B cell (primary cell): ENCODE data around the gene VNN1. TPM values are rescaled to one million over a fixed set of nuclear protein-coding genes. Genes with fewer than 3 reads are reported as not detected.

Experiments
- ATAC-seq: fragments of 200-7000 bp; cut with Tn5 transposase; one replicate; pipeline ENCODE4 v1.10.0; 2021; ENCODE audit warnings: low read depth, mild to moderate bottlenecking, moderate number of reproducible peaks, moderate library complexity
- CTCF ChIA-PET: fragments of 350-600 bp; sonication (Branson Sonifier 250); formaldehyde crosslinking; loops from one replicate; lab custom pipeline; 2021; ENCODE audit warnings: antibody characterized with exemption, inconsistent platforms; lab: Charles Lee
- POLR2A ChIA-PET: fragments of 350-600 bp; sonication (Branson Sonifier 250); formaldehyde crosslinking; loops from one replicate; lab custom pipeline; 2021; ENCODE audit warnings: antibody characterized with exemption; lab: Charles Lee
- DNase-seq: peaks from one replicate; pipeline ENCODE4 v3.0.0; 2013
- H2AFZ ChIP-seq: 2 replicates; pipeline ENCODE4 v1.6.1; 2012; ENCODE audit warnings: mild to moderate bottlenecking, low read depth, low read length; ENCODE audit not compliant: insufficient read depth, poor library complexity, severe bottlenecking
- H3K27ac ChIP-seq, 2 donors: 1 replicate in 1 of 2; 2 replicates in 1 of 2; pipeline ENCODE4 v1.5.1; 2012 to 2013; ENCODE audit warnings: low read length in 2 of 2, mild to moderate bottlenecking in 2 of 2, moderate library complexity in 1 of 2
- H3K27me3 ChIP-seq, 4 experiments: fragments of 200-600 bp in 1 of 4; sonication (generic) in 1 of 4; replicated peaks in 1 of 4; 1 replicate in 2 of 4; 2 replicates in 2 of 4; pipeline versions ENCODE4 v1.6.1 to v1.7.0; 2013 to 2016; ENCODE audit warnings: low read length in 3 of 4, mild to moderate bottlenecking in 2 of 4, mixed read lengths in 1 of 4, moderate library complexity in 1 of 4; ENCODE audit not compliant: insufficient read depth in 4 of 4, control insufficient read depth in 3 of 4; ENCODE audit errors: control extremely low read depth in 1 of 4
- H3K36me3 ChIP-seq, 2 experiments: replicated peaks in 1 of 2; 1 replicate in 1 of 2; 2 replicates in 1 of 2; pipeline versions ENCODE4 v1.6.1 to v1.7.1; 2013; ENCODE audit warnings: low read length in 1 of 2; ENCODE audit not compliant: insufficient read depth in 2 of 2, control insufficient read depth in 1 of 2; ENCODE audit errors: control extremely low read depth in 1 of 2, extremely low read depth in 1 of 2
- H3K4me1 ChIP-seq, 2 donors: fragments of 200-600 bp in 1 of 2; sonication (generic) in 1 of 2; 1 replicate in 1 of 2; 2 replicates in 1 of 2; pipeline versions ENCODE4 v1.5.1 to v1.6.1; 2013 to 2017; ENCODE audit warnings: low read length in 2 of 2; ENCODE audit not compliant: control insufficient read depth in 2 of 2, insufficient read depth in 2 of 2
- H3K4me2 ChIP-seq: replicated peaks from 2 replicates; pipeline ENCODE3; 2012; ENCODE audit warnings: mild to moderate bottlenecking, low read depth, low read length; ENCODE audit not compliant: poor library complexity, severe bottlenecking
- H3K4me3 ChIP-seq, 5 experiments: fragments of 200-600 bp in 1 of 5; sonication (generic) in 1 of 5; 1 replicate in 3 of 5; 2 replicates in 2 of 5; pipeline versions ENCODE4 v1.5.1 to v1.7.0; 2011 to 2016; ENCODE audit warnings: low read length in 4 of 5, mild to moderate bottlenecking in 4 of 5, low read depth in 2 of 5, control low read depth in 1 of 5, moderate library complexity in 1 of 5; ENCODE audit not compliant: insufficient read depth in 1 of 5; ENCODE audit errors: control extremely low read depth in 1 of 5, extremely low read depth in 1 of 5
- H3K79me2 ChIP-seq: fragments of 200-600 bp; sonication (generic); one replicate; pipeline ENCODE4 v1.6.0; 2016; ENCODE audit warnings: low read length; ENCODE audit not compliant: control insufficient read depth, insufficient read depth
- H3K9ac ChIP-seq: fragments of 200-600 bp; sonication (generic); 2 replicates; pipeline ENCODE4 v1.6.1; 2017; ENCODE audit warnings: mild to moderate bottlenecking, low read length, moderate library complexity
- H3K9me3 ChIP-seq, 3 donors: one replicate each; pipeline versions ENCODE4 v1.6.1 to v1.7.1; 2013; ENCODE audit warnings: low read length in 2 of 3; ENCODE audit not compliant: control insufficient read depth in 2 of 3, insufficient read depth in 1 of 3; ENCODE audit errors: control extremely low read depth in 1 of 3
- H4K20me1 ChIP-seq: 2 replicates; pipeline ENCODE4 v1.6.0; 2012; ENCODE audit warnings: mild to moderate bottlenecking, low read length; ENCODE audit not compliant: insufficient read depth, control insufficient read depth, poor library complexity, severe bottlenecking
- H3K27ac Mint-ChIP-seq: one replicate; pipeline ENCODE4 v1.8.0; 2021; ENCODE audit warnings: mixed read lengths
- H3K27me3 Mint-ChIP-seq: one replicate; pipeline ENCODE4 v1.8.0; 2021; ENCODE audit warnings: mixed read lengths
- H3K4me1 Mint-ChIP-seq: one replicate; pipeline ENCODE4 v1.8.0; 2021; ENCODE audit warnings: mixed read lengths
- H3K4me3 Mint-ChIP-seq: one replicate; pipeline ENCODE4 v1.8.0; 2021; ENCODE audit warnings: mixed read lengths
- H3K9me3 Mint-ChIP-seq: one replicate; pipeline ENCODE4 v1.8.0; 2022; ENCODE audit warnings: mixed read lengths; ENCODE audit not compliant: insufficient read depth
- EZH2 ChIP-seq: IDR thresholded peaks from 2 replicates; pipeline ENCODE4 v1.6.1; 2012; ENCODE audit warnings: borderline replicate concordance, low read depth, mild to moderate bottlenecking, moderate library complexity, low read length; ENCODE audit not compliant: insufficient read depth, poor library complexity, severe bottlenecking
- WGBS: methylation state at CpG from one replicate; pipeline ENCODE4 v1.1.5; 2013; ENCODE audit warnings: missing lambda C conversion rate; ENCODE audit not compliant: insufficient coverage; 5-methylcytosine and 5-hydroxymethylcytosine counted together
- intact Hi-C: fragments of 100-400 bp; cut with micrococcal nuclease; formaldehyde crosslinking; loops from one replicate; pipeline ENCODE4 v1.10.0; 2022
- polyA plus RNA-seq: library from polyadenylated mRNA; depleted of rRNA; stranded (reverse); fragments of >200 nt; gene quantifications from 2 replicates; pipeline ENCODE4 v1.2.3, GENCODE V29; 2012
- total RNA-seq, 2 donors: library from RNA; stranded (reverse); fragments of 120-200 nt in 1 of 2; gene quantifications; 1 replicate in 1 of 2; 2 replicates in 1 of 2; pipeline versions ENCODE4 v1.2.3 to v1.2.4, GENCODE V29; 2013 to 2022
- TF ChIP-seq, protein P1 (sequence below): fragments of 200-600 bp; IDR thresholded peaks from one replicate; pipeline ENCODE4 v1.8.0; 2022; ENCODE audit warnings: antibody characterized with exemption, mild to moderate bottlenecking

VNN1 gene
- total and polyA plus RNA-seq, 2 donors (not counting 1 experiment from before 2014, with no cell fraction given), result 0.04 TPM; not detected in 1

DNA sequence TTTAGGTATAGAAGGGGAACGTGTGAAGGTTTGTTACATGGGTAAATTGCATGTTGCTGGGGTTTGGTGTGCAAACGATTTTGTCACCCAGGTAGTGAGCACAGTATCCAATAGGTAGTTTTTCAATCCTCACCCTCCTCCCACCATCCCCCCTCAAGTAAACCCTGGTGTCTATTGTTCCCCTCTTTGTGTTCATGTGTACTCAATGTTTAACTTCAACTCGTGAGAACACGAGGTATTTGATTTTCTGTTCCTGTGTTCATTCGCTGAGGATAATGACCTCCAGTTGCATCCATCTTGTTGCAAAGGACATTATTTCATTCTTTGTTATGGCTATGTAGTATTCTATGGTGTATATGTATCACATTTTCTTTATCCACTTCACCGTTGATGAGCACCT is 11.6 kb upstream of the VNN1 start:
- ChIA-PET CTCF (interaction anchor here (1.2 kb wide), 1 partner anchor 445 kb away, joined by 3 read pairs; no protein-coding TSS in a partner anchor), POLR2A (no interaction called here)
- Mint-ChIP-seq H3K9me3 (no peaks in the 10 kb centered on the region), H3K27ac (no peak overlapping the region), H3K4me1 (peaks cover 11% of the 10 kb centered on the region), H3K27me3 (no peaks in the 10 kb centered on the region), H3K4me3 (no peak overlapping the region)
- Histone ChIP-seq H3K4me2 (no peak overlapping the region), H3K27ac (no peak overlapping the region), H3K9me3 (no peaks in the 10 kb centered on the region), H2AFZ (no peak overlapping the region), H3K4me1 (peaks cover 2 to 5% of the 10 kb centered on the region in 2 donors), H3K4me3 (no peak overlapping the region), H3K27me3 (no peaks in the 10 kb centered on the region), H3K36me3 (peaks cover 0 to 3% of the 10 kb centered on the region in 2 experiments), H3K79me2 (no peaks in the 10 kb centered on the region), H3K9ac (no peak overlapping the region), H4K20me1 (no peaks in the 10 kb centered on the region)
- ATAC-seq, result no peak
- DNase-seq, result no peak
- intact Hi-C loops, result no loop called here
- no CpG with 5 or more reads among the region's 6 CpGs for WGBS
- TF ChIP-seq, protein P1, sequence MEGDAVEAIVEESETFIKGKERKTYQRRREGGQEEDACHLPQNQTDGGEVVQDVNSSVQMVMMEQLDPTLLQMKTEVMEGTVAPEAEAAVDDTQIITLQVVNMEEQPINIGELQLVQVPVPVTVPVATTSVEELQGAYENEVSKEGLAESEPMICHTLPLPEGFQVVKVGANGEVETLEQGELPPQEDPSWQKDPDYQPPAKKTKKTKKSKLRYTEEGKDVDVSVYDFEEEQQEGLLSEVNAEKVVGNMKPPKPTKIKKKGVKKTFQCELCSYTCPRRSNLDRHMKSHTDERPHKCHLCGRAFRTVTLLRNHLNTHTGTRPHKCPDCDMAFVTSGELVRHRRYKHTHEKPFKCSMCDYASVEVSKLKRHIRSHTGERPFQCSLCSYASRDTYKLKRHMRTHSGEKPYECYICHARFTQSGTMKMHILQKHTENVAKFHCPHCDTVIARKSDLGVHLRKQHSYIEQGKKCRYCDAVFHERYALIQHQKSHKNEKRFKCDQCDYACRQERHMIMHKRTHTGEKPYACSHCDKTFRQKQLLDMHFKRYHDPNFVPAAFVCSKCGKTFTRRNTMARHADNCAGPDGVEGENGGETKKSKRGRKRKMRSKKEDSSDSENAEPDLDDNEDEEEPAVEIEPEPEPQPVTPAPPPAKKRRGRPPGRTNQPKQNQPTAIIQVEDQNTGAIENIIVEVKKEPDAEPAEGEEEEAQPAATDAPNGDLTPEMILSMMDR, result no peak

DNA sequence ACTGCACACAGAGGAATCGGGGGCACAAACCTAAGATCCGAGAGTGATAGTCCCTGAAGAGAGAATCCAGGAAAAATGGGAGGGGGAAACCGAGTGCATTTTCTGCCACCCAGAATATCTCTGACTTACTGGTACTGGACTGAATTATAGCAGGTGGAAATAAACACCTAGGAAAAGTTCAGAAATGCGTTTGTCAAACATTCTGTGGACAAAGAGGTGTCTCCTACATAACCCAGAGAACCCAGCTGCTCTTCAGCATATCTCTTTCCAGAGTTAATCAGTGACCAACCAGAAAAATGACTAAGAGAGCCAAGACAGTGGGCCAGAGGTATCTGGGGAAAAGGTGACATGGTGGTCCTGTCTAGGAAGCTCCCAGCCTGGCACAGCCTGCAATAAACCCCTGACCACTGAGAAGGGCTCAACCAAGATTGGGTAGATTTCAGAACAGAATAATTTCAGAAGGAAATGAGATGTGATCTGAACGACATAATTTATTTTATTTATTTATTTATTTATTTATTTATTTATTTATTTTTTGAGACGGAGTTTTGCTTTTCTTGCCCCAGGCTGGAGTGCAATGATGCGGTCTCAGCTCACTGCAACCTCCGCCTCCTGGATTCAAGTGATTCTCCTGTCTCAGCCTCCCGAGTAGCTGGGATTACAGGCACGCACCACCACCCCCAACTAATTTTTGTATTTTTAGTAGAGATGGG is 6.0 kb upstream of the VNN1 start:
- WGBS, result no CpG with 5 or more reads among the region's 10 CpGs
- H3K4me3 Mint-ChIP-seq, result no peak overlapping the region
- Histone ChIP-seq H2AFZ (no peak overlapping the region), H3K79me2 (no peaks in the 10 kb centered on the region), H3K4me3 (no peak overlapping the region), H3K27ac (no peak overlapping the region), H3K36me3 (peaks cover 0 to 3% of the 10 kb centered on the region in 2 experiments), H3K4me1 (no peaks in the 10 kb centered on the region), H3K27me3 (peaks cover 0 to 6% (median 0%) of the 10 kb centered on the region in 4 experiments), H3K9me3 (no peaks in the 10 kb centered on the region), H3K9ac (no peak overlapping the region), H4K20me1 (no peaks in the 10 kb centered on the region), H3K4me2 (no peak overlapping the region)
- no peak for DNase-seq
- peaks cover 2% of the 10 kb centered on the region for H3K27me3 Mint-ChIP-seq
- TF ChIP-seq EZH2, result no peak
- TF ChIP-seq, protein P1, result no peak
- ATAC-seq, result no peak
- H3K27ac Mint-ChIP-seq, result no peak overlapping the region
- intact Hi-C loops, result no loop called here
- no peaks in the 10 kb centered on the region for H3K4me1 Mint-ChIP-seq
- no peaks in the 10 kb centered on the region for H3K9me3 Mint-ChIP-seq
- CTCF ChIA-PET, result interaction anchor here (1.1 kb wide), 1 partner anchor 46 kb away, joined by 3 read pairs; no protein-coding TSS in a partner anchor
- POLR2A ChIA-PET, result no interaction called here
